Activated CD8-positive, alpha-beta memory T cell treated with anti-CD3 and anti-CD28 coated beads for 4 hours (primary cell): ENCODE data around the gene SETDB1.
"Not testable (repeated sequence)": the region's sequence is repeated elsewhere in the genome, so short reads cannot be mapped to it uniquely, and the experiment has no call there.

Source experiments
- DNase-seq, 2 donors: peaks; one replicate each; pipeline ENCODE4 v3.0.0-alpha.2; 2020; ENCODE audit warnings: low read depth in 2 of 2

Gene SETDB1

DNA sequence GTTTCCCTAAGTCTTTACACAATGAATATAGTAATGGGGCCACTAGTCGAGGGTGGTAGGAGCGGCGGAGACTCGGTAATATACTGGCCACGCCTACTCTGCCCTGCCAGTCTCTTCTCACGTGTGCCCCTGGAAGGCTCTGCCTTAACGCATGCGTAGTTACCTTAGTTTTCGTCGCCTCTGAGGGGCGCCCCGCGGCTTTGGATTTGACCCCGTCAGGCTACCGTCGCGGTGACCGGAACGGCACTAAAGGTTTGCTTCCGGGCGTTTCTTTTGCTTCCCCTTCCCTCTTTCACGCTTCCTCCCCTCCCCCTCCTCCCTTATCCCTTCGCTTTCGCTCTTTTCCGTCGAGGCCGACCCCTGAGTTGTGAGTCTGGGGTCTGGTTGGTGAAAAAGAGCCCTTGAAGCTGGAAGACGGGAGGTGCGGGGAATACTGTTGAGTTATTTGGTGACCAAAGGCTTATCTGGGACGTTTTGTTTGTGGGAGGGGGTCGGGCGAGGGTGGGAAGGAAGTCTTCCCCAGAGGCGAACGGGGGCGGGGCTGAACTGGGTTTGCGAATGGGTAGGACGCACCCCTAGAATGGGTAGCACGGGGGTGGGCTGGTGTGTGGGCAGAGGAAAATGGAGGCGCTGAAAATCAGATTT is at the start of gene SETDB1:
Gene SETDB1, plus strand, starts transcription at position 267 of the 645 bp plus-strand sequence. CDS start 1,352 bp downstream, outside the sequence.
- DNase-seq: peak; percentile 88 to 91

DNA sequence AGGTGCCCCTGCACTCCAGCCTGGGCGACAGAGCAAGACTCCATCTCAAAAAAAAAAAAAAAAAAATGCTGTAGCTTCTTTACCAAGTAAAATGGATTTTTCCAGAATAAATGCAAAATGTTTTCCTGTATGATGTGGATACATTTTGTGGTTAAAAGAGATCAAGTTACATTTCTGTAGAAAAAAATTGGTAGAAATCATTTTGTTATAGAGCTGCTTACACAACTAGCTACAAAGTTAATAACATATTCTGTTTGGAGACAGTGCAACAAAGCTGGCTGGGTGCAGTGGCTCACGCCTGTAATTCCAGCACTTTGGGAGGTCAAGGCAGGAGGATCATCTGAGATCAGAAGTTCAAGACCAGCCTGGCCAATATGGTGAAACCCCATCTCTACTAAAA is 47.2 kb upstream of the SETDB1 start:
- not testable (repeated sequence) for DNase-seq

DNA sequence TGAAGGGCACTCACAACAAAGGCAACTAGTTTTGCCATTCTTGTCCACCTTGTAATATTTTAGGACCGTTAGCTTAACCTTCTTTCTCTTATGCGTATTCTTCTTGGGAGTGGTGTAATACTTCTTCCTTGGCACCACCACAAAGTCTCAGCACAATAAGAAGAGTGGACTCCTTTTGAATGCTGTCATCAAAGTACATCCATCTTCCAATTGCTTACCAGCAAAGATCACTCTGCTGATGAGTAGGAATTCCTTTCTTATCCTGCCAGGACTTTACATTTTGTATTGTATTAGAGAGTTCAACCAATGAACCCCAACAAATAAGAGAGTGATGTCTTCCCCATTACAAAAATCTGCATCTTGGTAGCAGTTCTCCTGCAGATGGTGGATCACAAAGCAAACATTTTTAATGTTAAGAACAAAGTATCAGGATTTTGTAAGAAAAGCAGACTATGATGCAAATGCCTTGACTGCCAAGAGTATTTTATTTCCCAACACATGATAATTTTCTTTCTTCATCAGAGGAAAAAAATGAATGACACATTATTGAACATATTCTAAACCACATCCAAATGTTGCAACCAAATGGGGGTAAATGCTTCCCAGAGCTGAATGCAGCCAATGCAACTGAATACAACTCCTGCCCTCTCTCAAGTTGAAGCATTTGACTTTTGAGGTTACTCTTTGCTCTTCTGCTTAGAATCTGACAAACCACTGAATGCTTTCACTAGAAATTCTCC is 44.7 kb upstream of the SETDB1 start:
- DNase-seq: no peak

DNA sequence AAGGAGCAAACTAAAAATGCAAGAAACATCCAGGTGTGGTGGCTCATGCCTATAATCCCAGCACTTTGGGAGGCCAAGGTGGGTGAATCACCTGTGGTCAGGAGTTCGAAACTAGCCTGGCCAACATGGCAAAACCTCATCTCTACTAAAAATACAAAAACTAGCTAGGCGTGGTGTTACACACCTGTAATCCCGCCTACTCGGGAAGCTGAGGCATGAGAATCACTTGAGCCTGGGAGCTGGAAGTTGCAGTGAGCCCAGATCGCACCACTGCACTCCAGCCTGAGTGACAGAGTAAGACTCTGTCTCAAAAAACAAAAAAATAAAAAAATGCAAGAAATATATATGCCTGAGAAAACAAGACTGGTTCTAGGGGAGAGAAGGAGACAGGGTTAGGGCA is 43.0 kb upstream of the SETDB1 start:
- not testable (repeated sequence) for DNase-seq

DNA sequence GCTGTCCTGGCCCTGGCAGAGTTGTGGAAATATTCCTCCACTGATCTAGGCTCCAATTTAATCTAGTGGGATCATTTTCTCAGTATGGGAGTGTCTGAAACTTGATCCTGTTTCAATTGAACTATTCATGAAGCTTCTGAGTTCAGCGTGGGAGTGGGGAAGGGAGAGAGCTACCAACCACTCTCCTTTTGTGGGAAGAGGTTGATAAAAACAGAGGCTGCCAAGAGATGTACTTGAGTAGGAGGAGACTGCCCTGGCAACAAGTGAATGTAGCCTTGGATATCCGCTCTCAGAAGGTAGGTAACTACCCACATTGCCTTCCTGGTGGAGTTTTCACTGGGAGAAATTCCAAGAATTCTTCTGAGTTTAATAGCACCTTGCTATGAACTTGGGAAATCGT is 39.1 kb upstream of the SETDB1 start, which contains the start of gene CTXND2:
Gene CTXND2, plus strand, starts transcription at position 119 of the 400 bp plus-strand sequence. CDS start 25,179 bp downstream, outside the sequence.
- DNase-seq: no peak

DNA sequence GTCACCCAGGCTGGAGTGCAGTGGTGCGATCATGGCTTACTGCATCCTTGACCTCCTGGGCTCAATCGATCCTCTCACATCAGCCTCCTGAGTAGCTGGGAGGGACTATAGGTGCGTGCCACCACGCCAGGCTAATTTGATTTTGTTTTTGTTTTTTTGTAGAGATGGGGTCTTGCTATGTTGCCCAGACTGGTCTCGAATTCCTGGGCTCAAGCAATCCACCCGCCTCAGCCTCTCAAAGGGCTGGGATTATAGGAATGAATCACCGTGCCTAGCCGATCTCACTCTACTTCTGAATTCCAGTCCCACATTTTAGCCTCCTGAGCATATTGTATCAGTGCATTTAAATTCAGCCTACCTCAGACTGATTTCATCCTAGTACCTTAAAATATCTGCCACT is 37.4 kb upstream of the SETDB1 start:
- DNase-seq: no peak

DNA sequence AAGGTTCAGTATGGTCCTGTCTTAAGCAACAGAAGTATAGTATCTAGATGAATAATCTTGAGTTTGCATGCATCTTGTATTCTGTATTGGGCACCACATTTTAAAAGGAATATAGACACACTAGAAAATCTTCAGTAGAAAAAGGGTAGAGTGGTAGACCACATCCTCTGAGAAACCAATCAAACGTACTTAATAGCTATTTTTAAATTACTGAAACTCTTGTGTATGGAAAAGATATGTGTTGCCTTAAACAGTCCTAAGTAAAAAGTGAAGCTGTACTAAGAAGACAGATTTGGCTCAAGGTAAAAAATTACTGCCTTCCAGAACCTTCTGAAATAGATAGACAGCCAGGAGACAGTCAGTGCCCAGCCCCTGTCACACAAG is 36.1 kb upstream of the SETDB1 start:
- DNase-seq: no peak

DNA sequence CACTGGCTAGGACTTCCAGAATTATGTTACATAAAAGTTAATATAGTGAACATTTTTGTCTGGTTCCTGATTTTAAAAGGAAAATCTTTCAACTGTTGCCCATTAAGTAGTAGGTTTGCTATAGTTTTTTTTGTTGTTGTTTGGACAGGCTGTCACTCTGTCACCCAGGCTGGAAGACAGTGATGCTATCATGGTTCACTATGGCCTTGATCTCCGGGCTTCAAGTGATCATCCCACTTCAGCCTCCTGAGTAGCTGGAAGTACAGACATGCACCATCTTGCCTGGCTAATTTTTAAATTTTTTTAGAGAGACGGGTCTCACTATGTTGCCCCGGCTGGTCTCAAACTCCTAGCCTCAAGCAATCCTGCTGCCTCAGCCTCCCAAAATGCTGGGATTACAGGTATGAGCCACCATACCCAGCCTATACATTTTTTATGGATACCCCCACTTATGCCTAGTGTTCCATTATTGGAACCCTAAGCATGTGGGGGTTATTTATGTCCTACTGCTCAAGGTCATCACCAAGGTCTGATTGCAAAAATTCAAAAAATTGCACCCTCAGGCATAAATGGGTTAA is 32.7 kb upstream of the SETDB1 start:
- DNase-seq: no peak

DNA sequence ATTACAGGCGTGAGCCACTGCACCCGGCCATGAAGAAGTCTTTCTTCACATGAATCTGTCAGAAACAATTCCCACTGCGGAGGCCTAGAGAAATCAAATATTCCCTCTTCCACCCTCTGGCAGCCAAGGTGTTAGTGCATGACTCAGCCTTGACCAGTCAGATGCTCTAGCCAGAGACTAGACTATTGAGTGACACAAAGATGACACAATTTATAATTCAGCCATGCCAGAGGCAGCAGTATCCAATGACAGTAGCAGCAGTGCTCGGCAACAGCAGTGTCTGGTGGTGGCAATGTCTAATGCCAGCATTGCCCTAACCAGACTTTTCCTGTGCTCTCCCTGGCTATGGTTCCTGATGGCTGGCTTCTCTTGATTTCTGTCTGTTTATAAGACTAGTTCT is 30.5 kb upstream of the SETDB1 start:
- no peak for DNase-seq

DNA sequence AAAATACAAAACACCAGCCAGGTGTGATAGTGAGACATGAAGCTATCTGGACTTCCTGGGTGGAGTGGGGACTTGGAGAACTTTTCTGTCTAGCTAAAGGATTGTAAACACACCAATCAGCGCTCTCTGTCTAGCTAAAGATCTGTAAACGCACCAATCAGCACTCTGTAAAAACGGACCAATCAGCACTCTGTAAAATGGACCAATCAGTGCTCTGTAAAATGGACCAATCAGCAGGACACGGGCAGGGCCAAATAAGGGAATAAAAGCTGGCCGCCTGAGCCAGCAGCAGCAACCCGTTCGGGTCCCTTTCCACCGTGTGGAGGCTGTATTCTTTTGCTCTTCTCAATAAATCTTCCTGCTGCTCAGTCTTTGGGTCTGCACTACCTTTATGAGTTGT is 26.4 kb upstream of the SETDB1 start:
- not testable (repeated sequence) for DNase-seq

DNA sequence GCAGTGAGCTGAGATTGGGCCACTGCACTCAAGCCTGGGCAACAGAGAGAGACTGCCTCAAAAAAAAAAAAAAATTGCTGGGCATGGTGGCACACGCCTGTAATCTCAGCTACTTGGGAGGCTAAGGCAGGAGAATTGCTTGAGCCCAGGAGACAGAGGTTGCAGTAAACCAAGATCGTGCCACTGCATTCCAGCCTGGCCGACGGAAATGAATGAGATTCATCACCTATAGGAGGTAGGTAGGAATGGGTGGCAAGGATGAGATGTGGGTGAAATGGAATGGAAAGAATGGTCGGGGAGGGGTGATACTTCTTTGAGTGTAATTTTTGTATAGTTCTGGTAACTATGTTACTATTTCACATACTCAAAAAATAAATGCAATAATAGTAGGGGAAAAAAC is 23.8 kb upstream of the SETDB1 start:
- no peak for DNase-seq

DNA sequence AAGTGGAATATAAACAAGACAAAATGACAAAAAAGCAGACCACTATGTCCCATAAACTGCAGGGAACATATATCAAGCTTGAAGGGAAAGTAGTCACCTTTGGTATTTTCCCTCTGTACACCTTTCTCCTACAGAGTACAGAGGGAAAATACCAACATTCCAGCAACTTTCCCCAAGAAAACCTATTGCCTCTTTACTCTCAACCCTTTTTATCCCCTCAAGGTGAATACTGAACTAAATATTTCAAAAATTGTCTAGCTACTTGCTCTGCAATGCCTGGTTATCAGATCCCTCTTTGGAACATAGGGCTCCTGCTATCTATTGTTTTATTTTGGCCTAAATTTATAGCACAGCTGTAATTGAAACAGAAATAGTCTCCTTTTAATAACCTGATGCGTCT is 23.4 kb upstream of the SETDB1 start:
- DNase-seq: no peak

DNA sequence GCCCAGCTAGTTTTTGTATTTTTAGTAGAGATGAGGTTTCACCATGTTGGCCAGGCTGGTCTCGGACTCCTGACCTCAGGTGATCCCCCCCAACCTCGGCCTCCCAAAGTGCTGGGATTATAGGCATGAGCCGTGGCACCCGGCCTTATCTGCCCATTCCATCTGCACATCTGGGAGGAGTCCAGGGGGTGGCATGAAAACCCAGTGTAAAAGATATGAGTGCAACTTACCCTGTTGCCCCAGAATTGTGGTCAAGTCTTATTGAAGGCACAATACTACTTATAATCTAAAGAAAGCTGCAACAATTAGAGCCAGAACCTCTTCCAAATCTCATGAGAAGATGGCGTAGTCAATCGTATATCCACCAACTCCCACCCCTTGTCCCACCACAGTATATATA is 20.9 kb upstream of the SETDB1 start:
- DNase-seq: no peak

DNA sequence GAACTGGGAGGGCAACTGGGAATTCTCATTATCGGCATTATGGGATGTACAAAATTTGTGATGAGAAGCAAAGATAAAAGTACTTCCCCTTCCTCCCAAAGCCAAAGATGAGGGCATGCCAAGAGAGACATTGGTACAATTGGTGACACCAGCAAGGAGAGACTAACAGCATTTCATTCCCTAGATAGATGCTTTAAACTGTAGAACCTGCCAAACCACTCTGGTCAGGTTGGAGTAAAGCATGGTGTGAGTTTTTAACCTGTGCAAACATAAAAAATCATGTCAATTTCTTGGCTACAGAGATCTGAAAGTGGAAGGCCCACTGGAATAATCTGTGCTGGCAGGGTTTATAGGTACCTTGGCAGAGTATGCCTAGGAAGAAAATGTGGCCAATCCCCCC is 19.8 kb upstream of the SETDB1 start:
- DNase-seq: no peak

DNA sequence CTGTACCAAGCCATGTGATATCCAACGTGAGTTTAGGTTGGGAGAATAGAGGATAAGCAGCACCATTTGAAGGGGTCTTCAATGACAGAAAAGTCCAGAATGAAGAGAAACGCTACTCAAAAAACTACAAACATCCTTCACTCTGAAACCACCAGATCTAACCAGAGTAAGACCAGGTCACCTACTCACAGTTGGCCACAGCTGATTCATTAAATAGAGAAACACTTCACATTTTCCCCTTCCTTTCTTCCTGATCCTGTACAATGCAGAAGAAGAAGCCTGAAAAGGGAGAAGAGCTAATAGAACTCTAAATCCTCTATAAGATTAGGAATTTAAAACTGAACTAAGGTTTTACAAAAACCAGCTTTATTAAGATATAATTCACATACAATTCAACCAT is 19.4 kb upstream of the SETDB1 start:
- DNase-seq: no peak

DNA sequence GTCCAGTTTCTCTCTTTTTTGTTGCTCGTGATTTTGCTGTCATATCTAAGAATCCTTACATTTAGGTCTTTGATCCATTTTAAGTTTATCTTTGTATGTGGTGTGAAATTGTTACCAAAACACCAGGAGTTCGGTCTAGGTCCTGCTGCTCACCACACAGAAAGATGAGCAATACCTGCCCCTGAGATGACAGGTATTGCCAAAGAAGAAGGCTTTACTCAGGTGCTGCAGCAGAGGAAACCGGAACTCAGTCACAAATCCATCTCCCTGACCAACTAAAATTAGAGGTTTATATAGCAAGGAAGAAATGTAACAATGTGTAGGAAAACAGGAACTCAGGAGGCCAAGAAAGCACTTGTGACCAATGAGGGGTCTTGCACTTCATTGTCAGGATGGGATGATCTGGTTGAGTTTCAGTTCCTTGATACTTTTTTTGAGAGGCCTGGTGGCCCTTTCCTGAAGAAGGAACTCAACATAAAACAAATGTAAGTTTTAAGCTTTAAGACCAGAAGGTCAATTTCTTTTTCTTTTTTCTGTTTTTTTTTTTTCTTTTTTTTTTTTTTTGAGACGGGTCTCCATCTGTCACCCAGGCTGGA is 16.5 kb upstream of the SETDB1 start:
- no peak for DNase-seq

DNA sequence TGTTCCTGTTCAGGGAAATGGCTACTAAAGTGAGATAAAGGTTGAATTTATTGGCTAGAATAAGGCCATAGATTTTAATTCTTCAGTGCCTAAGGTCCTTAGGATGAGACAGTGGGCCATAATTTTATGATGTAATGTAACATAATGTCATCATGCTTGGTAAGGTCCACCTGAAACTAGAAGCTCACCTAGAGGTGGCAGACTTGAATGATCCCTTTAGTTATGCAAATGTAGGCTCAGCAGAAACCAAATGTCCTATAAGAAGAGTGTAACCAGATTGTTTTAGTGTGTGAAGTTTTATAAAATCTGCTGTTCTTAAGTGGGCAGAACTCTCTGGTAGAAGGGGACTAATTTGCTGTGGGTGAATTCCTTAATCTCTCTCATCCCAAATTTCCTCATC is 13.5 kb upstream of the SETDB1 start:
- DNase-seq: no peak

DNA sequence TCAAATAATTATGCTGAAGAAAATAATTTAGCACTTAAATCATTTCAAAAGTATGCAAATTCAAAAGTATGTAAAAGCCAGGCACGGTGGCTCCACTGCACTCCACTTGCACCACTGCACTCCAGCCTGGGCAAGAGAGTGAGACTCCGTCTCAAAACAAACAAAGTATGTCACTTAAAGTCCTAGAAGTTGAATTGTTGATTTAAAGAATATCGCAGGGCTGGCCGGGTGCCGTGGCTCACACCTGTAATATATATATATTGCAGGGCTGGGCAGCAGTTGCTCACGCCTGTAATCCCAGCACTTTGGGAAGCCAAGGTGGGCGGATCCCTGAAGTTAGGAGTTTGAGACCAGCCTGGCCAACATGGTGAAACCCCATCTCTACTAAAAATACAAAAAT is 8.8 kb upstream of the SETDB1 start:
- DNase-seq: no peak

DNA sequence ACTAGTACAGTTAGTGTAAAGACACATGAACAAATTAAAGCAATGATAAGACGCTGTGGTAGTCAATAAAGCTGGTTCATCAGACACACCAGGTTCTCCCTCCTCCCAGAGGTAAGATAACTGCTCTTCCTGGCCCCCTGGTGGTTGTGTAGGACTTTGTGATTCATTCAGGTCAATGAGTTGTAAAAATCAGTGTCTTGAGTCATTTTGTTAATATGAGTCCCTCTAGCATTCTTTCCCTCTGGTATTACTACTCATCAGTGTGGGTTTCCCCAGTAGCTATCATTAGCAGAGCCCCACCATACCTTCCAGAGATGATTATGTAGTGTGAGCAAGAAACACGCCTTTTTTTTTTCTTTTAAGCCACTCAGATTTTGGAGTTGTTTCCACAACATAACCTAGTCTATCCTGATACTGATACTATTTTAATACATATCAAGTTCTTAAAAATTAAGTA is 3.6 kb upstream of the SETDB1 start:
- DNase-seq: peak; percentile 64 to 67

DNA sequence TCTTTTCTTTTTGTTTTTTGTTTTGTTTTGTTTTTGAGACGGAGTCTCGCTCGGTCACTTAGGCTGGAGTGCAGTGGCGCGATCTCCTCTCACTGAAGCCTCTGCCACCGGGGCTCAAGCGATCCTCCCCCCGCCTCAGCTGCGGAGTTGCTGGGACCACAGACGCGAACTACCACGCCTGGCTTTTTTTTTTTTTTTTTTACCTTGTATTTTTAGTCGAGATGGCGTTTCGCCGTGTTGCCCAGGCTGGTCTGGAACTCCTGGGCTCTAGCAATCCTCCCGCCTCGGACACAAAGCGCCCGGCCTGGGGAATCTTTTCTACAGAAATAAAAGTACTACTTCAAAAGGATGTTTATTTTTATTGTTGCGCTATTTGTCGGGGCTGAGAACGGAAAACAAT is 1.1 kb upstream of the SETDB1 start:
- DNase-seq: no peak

DNA sequence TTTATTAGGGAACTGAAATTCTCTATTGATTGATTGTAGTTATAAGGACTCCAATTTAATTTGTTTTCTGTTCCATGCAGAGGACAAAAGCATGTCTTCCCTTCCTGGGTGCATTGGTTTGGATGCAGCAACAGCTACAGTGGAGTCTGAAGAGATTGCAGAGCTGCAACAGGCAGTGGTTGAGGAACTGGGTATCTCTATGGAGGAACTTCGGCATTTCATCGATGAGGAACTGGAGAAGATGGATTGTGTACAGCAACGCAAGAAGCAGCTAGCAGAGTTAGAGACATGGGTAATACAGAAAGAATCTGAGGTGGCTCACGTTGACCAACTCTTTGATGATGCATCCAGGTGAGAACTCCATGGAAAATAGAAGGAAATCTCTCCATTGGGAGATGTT is 1.5 kb downstream of the SETDB1 start:
- no peak for DNase-seq

DNA sequence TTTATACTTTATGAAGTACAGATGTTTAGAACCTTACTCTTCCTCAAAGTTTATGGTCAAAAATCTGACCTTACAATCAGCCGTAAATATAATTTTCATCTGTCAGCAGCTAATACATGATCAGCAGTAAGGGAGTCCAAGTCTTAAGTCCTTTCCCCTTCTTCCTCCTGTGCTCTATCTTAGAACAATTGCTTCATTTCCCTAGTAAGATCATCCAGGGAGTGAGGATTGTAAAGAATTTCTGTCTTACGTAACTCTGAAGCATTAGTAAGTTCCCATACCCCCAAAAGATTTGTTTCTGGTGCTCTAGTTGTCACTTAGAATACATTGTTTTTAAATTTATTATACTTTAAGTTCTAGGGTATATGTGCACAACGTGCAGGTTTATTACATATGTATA is 2.1 kb downstream of the SETDB1 start:
- no peak for DNase-seq

DNA sequence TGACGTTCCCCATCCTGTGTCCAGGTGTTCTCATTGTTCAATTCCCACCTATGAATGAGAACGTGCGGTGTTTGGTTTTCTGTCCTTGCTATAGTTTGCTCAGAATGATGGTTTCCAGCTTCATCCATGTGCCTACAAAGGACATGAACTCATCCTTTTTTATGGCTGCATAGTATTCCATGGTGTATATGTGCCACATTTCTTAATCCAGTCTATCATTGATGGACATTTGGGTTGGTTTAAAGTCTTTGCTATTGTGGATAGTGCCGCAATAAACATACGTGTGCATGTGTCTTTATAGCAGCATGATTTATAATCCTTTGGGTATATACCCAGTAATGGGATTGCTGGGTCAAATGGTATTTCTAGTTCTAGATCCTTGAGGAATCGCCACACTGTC is 2.6 kb downstream of the SETDB1 start:
- not testable (repeated sequence) for DNase-seq
